Endothelial cell of umbilical vein (primary cell): ENCODE data around the gene SPG7.

Experiments
- CTCF ChIP-seq, 2 donors: IDR thresholded peaks; 1 replicate in 1 of 2; 2 replicates in 1 of 2; pipeline ENCODE4 v1.5.1; 2011; ENCODE audit warnings: low read length in 2 of 2, mild to moderate bottlenecking in 2 of 2, moderate library complexity in 2 of 2, control low read depth in 1 of 2, inconsistent platforms in 1 of 2, low read depth in 1 of 2; ENCODE audit not compliant: insufficient read depth in 1 of 2; ENCODE audit errors: extremely low read depth in 1 of 2
- EZH2 ChIP-seq: IDR thresholded peaks from 2 replicates; pipeline ENCODE4 v1.6.1; 2012; ENCODE audit warnings: borderline replicate concordance, low read depth, mild to moderate bottlenecking, moderate library complexity, low read length, inconsistent platforms; ENCODE audit not compliant: severe bottlenecking
- JUN ChIP-seq: IDR thresholded peaks from 2 replicates; pipeline ENCODE4 v1.6.1; 2011; ENCODE audit warnings: borderline replicate concordance, low read depth; ENCODE audit not compliant: insufficient read length, insufficient read depth
- MAX ChIP-seq: IDR thresholded peaks from 2 replicates; pipeline ENCODE4 v1.6.1; 2011; ENCODE audit not compliant: insufficient read depth, insufficient read length
- POLR2A ChIP-seq: IDR thresholded peaks from 2 replicates; pipeline ENCODE4 v1.6.1; 2012; ENCODE audit warnings: low read depth, mild to moderate bottlenecking, control low read depth, low read length
- POLR2AphosphoS5 ChIP-seq: IDR thresholded peaks from 2 replicates; pipeline ENCODE4 v1.6.1; 2012; ENCODE audit warnings: low read depth, mild to moderate bottlenecking, control low read depth, low read length, moderate library complexity; ENCODE audit not compliant: insufficient read depth

- TF ChIP-seq CTCF (IDR thresholded peaks at IDR 0.05; ENCODE audit: extremely low read depth in 1 of 2, insufficient read depth in 1 of 2, low read depth in 1 of 2, low read length in 2 of 2) = no peak
- no peak for TF ChIP-seq POLR2A
- TF ChIP-seq POLR2AphosphoS5 = no peak
- no peak for TF ChIP-seq EZH2
- TF ChIP-seq MAX = no peak
- no peak for TF ChIP-seq JUN
These were observed 25.4 kb upstream of the SPG7 start for GRCh38 chr16:89482817-89483205.
